ENCODE measurements around the gene PNMA8C.

- TF ChIP-seq CTCF (IDR thresholded peaks at IDR 0.05) (no peak), POLR2A (IDR thresholded peaks at IDR 0.05) (no peak)
Observed at GRCh38 chr19:46446021-46446420, 17.3 kb upstream of the PNMA8C start.
